GM18511 (cell line): ENCODE data around the gene ZFHX2.

Source experiments
- ATAC-seq: cut with Tn5 transposase; IDR thresholded peaks from one replicate; pipeline ENCODE4 v1.9.1; 2021; ENCODE audit warnings: mild to moderate bottlenecking, moderate library complexity; ENCODE audit not compliant: unreplicated experiment

Gene ZFHX2

GRCh38 chr14:23561873-23562821, 10.6 kb upstream of the ZFHX2 start:
- no peak for ATAC-seq

DNA sequence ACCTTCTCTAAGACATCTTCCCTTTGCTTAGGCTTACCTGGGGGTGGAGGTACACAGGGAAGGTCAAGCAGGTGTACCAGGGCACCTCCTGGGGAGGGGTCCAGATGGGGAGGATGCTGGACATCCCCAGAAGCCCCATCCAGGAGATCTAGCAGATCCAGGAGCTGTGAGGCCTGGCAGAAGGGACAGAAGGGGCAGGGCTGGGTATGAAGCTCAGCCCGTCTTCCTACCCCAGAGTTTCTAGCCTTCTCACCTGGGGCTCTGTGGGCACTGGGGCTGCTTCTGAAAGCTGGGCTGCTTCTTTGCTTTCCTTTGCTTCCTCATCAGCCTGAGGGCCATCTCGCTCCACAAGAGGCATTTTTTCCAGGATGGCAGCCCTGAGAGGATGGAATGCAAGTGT, 9.7 kb upstream of the ZFHX2 start:
- no peak for ATAC-seq

DNA sequence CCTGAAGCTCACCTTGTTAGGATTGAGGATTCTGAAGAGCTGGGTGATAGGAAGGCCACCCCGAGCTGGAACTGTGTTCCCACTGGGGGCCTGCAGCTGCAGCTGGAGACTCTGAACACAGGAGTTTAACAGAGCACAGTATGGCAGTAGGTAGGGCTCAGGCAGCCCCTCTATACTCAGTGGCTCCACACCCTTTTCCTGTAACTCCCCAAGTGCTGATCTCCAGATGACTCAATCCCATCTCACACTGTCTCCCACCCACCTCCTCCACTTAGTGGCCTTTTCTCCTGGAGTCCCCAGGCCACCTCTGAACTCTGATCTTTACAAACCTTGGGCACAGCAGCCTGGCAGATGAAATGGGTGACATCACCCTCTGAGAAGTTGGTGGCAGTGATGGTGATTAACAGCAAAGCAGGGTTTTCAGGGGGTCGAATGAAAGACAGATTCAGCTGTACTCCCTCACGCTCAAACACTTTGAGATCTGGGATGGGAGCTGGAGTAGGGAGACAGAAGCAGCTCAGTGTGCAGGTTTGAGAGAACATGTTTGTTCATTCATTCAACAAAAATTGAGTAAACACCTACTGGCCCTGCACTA, 8.5 kb upstream of the ZFHX2 start:
- no peak for ATAC-seq

GRCh38 chr14:23559010-23559925, 7.7 kb upstream of the ZFHX2 start:
- ATAC-seq = no peak

- ATAC-seq = no peak
Measured at GRCh38 chr14:23558346-23559009, 6.9 kb upstream of the ZFHX2 start.

DNA sequence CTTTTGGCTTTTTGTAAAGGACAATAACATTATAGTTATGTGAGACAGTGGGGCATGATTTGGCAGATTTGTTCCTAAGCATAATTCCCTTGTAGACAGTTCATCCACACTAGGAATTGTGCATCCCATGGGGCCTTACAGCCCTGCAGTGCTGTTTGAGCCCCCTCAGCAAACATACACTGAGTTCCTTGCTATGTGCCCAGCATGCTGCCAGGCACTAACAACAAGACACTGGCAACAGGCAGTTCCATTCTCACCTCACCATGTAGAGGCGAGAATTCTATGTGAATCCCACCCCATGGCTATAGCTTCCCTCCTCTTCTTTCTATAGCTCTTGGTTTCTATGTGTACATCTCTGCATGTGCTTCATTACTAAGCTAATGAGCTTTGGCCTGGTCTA, 6.4 kb upstream of the ZFHX2 start:
- ATAC-seq = no peak

DNA sequence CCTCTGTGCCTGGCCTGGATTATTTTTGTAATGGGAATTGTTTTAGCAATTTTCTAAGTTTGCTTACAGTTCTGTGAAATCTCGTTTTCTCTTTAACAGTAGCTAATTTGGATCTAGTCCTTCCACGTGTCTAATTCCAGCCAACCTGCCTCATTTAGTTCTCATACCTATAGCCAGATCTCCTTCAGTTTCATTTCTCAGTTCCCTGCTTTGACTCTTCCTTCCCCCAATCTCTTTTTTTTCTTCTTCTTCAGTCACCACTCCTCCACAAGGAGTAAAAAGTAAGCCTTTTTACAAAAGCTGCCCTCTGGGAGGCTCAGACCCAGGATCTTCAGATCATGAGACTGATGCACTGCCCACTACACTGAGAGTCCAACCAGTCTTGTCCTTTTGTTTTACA, 6.0 kb upstream of the ZFHX2 start:
- no peak for ATAC-seq

DNA sequence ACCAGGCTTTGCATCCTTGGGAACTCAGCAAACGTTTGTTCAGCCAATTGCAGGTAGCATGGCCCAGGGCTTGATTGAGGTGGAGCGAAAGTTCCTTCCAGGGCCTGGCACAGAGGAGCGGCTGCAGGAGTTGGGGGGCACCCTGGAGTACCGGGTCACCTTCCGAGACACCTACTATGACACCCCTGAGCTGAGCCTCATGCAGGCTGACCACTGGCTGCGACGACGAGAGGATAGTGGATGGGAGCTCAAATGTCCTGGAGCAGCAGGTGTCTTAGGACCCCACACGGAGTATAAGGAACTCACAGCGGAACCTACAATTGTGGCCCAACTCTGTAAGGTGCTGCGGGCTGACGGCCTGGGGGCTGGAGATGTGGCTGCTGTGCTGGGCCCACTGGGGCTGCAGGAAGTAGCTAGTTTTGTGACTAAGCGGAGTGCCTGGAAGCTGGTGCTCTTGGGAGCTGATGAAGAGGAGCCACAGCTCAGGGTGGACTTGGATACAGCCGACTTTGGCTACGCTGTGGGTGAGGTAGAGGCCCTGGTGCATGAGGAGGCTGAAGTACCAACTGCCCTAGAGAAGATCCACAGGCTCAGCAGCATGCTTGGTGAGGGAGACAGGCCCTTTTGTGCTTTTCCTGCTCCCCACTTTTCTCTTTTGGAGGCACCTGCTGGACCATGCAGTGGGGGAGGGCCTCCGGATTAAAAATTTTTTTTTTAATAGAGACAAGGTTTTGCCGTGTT, 5.3 kb upstream of the ZFHX2 start:
- no peak for ATAC-seq

DNA sequence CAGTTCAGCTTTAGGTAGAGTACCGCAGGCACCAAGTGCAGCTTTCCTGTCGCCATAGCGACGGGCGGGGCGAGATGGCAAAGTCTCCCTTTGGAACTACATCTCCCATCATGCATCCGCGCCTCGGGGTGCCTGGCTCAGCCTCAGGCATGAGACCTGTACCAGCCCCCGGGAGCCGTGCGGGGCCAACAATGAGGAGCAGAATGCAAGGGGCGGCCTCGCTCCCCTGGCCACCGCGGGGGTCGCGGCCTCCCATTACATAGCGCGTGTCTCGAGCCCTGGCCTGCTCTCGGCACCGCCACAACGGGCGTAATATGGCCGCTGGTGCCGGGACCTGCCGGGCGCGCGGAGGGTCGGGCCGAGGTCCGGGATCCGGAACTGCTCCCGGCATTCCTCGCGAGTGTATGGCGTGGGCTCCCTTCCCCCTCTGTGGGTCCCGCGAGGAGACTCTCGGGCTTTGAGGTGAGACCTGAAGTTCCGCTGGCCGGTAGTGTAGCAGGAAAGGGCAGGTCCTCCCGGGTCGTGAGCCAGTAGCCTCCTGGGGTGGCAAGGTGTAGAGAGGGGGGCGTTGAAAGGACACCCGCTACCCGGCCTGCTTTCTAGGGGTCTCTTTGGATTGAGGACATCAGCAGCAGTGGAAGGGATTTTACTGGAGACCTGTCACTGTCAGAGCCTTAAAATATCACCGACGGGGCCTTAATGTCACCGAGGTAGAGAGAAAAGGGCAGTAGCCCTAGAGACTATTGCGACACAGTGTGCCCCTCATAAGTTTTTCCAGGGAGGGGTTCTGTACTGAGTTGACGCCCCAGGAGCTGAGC, 4.5 kb upstream of the ZFHX2 start, which contains the start of gene THTPA:
Gene THTPA, plus strand, starts transcription at position 390 of the 818 bp plus-strand sequence. CDS start 487 bp downstream, outside the sequence.
- ATAC-seq = peak; percentile 85

- ATAC-seq = no peak
Measured at GRCh38 chr14:23555533-23555881, 3.9 kb upstream of the ZFHX2 start.

DNA sequence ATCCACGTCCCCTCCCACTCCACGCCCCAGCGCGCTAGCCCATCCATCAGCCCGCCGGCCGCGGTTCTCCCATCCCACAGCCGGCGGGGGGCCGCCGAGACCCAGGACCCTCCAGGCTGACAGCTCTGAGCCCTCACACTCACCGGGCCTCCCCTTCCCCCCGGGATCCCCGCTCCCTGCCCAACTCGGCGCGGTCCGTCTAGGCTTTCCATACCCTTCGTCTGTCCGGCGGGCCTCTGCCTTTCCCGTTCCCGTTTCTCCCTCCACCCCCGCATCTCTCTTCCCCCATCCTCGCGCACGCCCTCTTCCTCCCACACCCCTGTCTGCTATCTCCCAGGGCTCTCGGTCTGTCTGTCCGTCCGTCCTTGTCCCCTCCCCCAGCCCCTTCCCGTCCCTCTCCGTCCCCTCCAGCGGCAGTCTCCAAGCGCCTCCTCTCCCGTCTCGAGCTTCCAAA, 726 bp downstream of the ZFHX2 start:
- no peak for ATAC-seq

GRCh38 chr14:23550131-23550811, 1.3 kb downstream of the ZFHX2 start:
- no peak for ATAC-seq

- ATAC-seq = no peak
Measured at GRCh38 chr14:23548351-23549318, 2.9 kb downstream of the ZFHX2 start.

GRCh38 chr14:23547924-23548323, 3.6 kb downstream of the ZFHX2 start:
- no peak for ATAC-seq

DNA sequence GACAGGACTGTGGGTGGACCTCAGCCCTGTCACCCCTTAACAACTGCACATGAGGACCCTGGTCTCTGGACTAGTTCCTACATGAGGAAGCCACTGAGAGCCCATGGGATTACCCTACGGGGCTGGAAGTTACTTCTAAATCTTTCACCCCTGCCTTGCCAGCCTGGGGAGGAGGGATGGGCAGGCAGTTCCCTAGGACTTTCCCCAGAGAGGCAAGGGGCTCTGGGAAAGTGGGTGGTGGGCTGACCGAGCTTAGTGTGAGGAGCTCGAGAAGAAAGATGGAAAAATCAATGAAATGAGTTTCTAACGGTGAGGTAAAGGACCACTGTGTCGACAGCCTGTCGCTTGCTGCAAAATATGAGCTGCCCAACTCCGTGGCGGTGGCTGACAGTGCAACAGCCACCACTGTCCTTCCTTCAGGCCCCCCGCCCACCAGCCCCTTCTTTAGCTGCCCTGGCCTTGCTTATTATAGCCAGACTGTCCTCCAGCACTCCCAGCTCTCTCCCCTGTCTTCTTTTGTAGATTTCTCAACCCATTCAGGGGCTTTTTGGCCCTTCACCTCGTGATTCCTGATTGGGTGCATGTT, 5.0 kb downstream of the ZFHX2 start:
- ATAC-seq = no peak

GRCh38 chr14:23545740-23546365, 5.7 kb downstream of the ZFHX2 start:
- no peak for ATAC-seq
